Right lobe of liver (tissue), 6 donors: ENCODE results near the gene C20orf96. TPM values are rescaled to one million over a fixed set of nuclear protein-coding genes. Genes with fewer than 3 reads are reported as not detected.

ENCODE experiments used
- ATAC-seq, 4 donors: fragments of 200-7000 bp; cut with Tn5 transposase; one replicate each; pipeline ENCODE4 v1.9.1; 2020; ENCODE audit warnings: mild to moderate bottlenecking in 4 of 4, moderate library complexity in 4 of 4
- DNase-seq, 3 donors: peaks; one replicate each; pipeline ENCODE4 v3.0.0-alpha.2; 2020
- H3K27ac ChIP-seq, 3 donors: fragments of 200-600 bp; one replicate each; pipeline ENCODE4 v1.8.0; 2022
- H3K27me3 ChIP-seq, 2 donors: fragments of 200-600 bp; one replicate each; pipeline ENCODE4 v1.8.0; 2022
- H3K36me3 ChIP-seq, 4 donors: fragments of 200-600 bp; sonication (generic) in 1 of 4; one replicate each; pipeline versions ENCODE4 v1.5.1 to v1.8.0; 2017 to 2022; ENCODE audit warnings: control low read depth in 1 of 4
- H3K4me1 ChIP-seq, 4 donors: fragments of 200-600 bp; sonication (generic) in 1 of 4; one replicate each; pipeline versions ENCODE4 v1.5.1 to v1.8.0; 2017 to 2022; ENCODE audit warnings: control low read depth in 1 of 4
- H3K4me3 ChIP-seq, 3 donors: fragments of 200-600 bp; one replicate each; pipeline ENCODE4 v1.8.0; 2022
- H3K9me3 ChIP-seq, 4 donors: fragments of 200-600 bp; sonication (generic) in 1 of 4; one replicate each; pipeline versions ENCODE4 v1.5.1 to v1.8.0; 2017 to 2022; ENCODE audit warnings: control low read depth in 1 of 4
- POLR2A ChIP-seq: fragments of 450-650 bp; IDR thresholded peaks from one replicate; pipeline ENCODE4 v1.6.1; 2017; ENCODE audit warnings: antibody characterized with exemption, mild to moderate bottlenecking
- whole genome bisulfite sequencing: methylation state at CpG from one replicate; pipeline ENCODE4 v1.1.6; 2018; ENCODE audit warnings: low coverage, low lambda C conversion rate; ENCODE audit not compliant: insufficient coverage; ENCODE audit errors: missing lambda C conversion rate; 5-methylcytosine and 5-hydroxymethylcytosine counted together
- intact Hi-C, 2 donors: fragments of 100-400 bp; cut with DNase I; formaldehyde crosslinking; loops; one replicate each; pipeline versions ENCODE4 v1.11.2 to v1.14.1; 2022
- total RNA-seq, 6 experiments: library from RNA; depleted of rRNA in 2 of 6; stranded (reverse); fragments of >200 nt in 2 of 6; fragmentation: NEBNext Ultra II Directional in 3 of 6; extraction: Animal tissue kit (Norgen Biotek cat#: 25700) in 3 of 6; gene quantifications; one replicate each; pipeline versions ENCODE4 v1.1.0 to v1.2.4, GENCODE V29; 2016 to 2023
- TF ChIP-seq, protein P1 (sequence below), 4 donors: fragments of 200-600 bp in 3 of 4; fragments of 450-650 bp in 1 of 4; IDR thresholded peaks; one replicate each; pipeline versions ENCODE4 v1.5.1 to v1.8.0; 2016 to 2022; ENCODE audit warnings: antibody characterized with exemption in 4 of 4, mild to moderate bottlenecking in 2 of 4
- donor health status: DM: no; HTN: yes; CAD: no.
- donor health status: DM: no; HTN: no; CAD: no.
- donor health status: DM: no; HTN: no; CAD: no.
- donor health status: DM: no; HTN: yes; CAD: no.
- donor health status: DM: no; HTN: yes; CAD: no.

The C20orf96 gene
- total RNA-seq, 6 experiments from 2014 or later: 0.62 to 2.5 (median 1.8) TPM

DNA sequence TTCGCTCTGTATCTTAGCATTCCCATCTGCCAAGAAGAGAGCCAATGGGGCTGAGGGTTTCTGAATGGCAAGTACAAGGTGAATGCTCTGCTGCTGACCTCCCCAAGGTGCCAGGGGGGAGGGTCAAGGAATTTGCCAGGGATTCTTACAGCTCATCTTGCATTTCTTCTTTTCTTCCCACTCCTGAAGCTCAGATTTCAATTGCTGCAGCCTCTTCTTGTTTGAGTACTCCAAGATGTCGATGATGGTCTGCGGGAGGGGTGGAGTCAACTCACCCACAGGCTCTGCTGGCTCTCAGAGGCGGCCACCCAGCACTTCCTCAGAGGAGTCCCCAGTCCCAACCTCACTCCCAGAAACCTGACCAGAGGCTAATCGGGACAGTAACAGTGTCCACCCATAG, 12.4 kb downstream of the C20orf96 start:
- intact Hi-C loops: loop anchor here in 1 of 2 donors (10.0 kb wide), 1 partner anchor 63 kb away; no protein-coding TSS in a partner anchor
- no peaks in the 10 kb centered on the region for H3K4me1 ChIP-seq
- 80% methylated on average over 1 of the region's 5 CpGs for WGBS
- H3K27ac ChIP-seq: no peak overlapping the region
- H3K9me3 ChIP-seq: no peaks in the 10 kb centered on the region
- H3K36me3 ChIP-seq: no peaks in the 10 kb centered on the region
- DNase-seq (peak in 1 of 3 donors; percentile 23), ATAC-seq (no peak)
- H3K4me3 ChIP-seq: no peak overlapping the region
- no peaks in the 10 kb centered on the region for H3K27me3 ChIP-seq
- TF ChIP-seq POLR2A: no peak

DNA sequence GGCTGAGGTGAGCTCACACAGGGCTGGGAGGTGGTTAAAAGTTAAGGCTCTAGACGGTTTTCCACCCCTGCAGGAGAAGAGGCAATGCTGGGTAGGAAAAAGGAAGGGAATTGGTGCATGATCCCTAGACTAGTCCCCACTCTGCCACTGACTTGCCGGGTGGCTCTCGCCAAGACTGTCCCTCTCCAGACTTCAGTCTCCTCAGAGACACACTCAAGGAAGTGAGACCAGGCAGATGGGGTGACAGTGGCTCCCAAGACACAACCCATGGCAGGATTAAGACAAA, 13.1 kb downstream of the C20orf96 start:
- intact Hi-C loops: loop anchor here in 1 of 2 donors (10.0 kb wide), 1 partner anchor 63 kb away; no protein-coding TSS in a partner anchor
- 60% methylated on average over 1 of the region's 3 CpGs for WGBS
- Histone ChIP-seq H3K4me1 (no peaks in the 10 kb centered on the region), H3K36me3 (no peaks in the 10 kb centered on the region), H3K4me3 (no peak overlapping the region), H3K27ac (no peak overlapping the region), H3K27me3 (no peaks in the 10 kb centered on the region), H3K9me3 (no peaks in the 10 kb centered on the region)
- TF ChIP-seq, protein P1, sequence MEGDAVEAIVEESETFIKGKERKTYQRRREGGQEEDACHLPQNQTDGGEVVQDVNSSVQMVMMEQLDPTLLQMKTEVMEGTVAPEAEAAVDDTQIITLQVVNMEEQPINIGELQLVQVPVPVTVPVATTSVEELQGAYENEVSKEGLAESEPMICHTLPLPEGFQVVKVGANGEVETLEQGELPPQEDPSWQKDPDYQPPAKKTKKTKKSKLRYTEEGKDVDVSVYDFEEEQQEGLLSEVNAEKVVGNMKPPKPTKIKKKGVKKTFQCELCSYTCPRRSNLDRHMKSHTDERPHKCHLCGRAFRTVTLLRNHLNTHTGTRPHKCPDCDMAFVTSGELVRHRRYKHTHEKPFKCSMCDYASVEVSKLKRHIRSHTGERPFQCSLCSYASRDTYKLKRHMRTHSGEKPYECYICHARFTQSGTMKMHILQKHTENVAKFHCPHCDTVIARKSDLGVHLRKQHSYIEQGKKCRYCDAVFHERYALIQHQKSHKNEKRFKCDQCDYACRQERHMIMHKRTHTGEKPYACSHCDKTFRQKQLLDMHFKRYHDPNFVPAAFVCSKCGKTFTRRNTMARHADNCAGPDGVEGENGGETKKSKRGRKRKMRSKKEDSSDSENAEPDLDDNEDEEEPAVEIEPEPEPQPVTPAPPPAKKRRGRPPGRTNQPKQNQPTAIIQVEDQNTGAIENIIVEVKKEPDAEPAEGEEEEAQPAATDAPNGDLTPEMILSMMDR (IDR thresholded peaks at IDR 0.05): no peak
- no peak for TF ChIP-seq POLR2A
- DNase-seq (peak in 1 of 3 donors; percentile 26), ATAC-seq (no peak)

DNA sequence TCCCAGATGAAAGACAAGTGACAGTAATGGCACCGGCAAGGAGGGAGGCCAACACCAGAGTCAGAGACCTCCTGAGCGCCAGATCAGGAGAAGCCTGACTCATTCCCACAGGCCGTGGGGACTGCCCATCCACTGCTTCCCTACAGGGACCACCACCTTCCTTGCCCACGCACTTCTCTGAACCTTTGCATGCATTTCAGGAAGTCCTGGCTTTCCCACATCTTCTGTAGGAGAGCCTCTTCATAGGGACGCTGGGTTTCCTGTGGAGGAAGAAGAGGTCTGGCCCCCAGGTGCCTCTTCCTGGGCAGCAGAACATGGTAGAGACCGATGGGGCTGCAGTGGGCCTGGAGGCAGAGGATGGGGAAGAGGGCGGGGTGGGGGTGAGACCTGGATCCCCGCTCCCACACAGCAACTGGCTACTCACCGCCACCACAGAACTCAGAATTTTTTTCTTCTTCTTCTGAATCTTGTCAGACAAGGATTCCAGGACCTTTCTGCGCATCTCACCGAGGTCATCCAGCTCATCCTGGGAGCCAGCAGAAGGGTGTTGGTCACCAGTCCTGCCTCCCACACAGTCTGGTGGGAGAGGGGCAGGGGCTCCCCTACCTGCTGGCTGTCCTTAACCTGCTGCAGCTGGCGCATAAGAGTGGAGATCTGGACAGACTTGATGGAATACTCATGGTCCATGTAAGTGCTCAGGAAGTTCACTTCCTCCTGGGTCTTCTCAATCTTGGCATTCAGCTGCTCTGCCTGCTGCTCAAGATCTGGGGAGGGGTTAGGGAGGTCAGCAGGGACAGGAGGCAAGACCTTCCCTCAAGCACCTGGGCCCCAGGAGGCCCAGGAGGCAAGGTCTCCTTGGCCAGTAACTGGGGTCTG, 13.7 kb downstream of the C20orf96 start:
- no peak overlapping the region for H3K27ac ChIP-seq
- DNase-seq: peak in 1 of 3 donors; percentile 14
- no peak for TF ChIP-seq POLR2A
- TF ChIP-seq, protein P1 (IDR thresholded peaks at IDR 0.05): no peak
- no peak overlapping the region for H3K4me3 ChIP-seq
- H3K27me3 ChIP-seq: no peaks in the 10 kb centered on the region
- no peaks in the 10 kb centered on the region for H3K9me3 ChIP-seq
- H3K4me1 ChIP-seq: no peaks in the 10 kb centered on the region
- no peak for ATAC-seq
- no peaks in the 10 kb centered on the region for H3K36me3 ChIP-seq
- intact Hi-C loops: loop anchor here in 1 of 2 donors (10.0 kb wide), 1 partner anchor 62 kb away; no protein-coding TSS in a partner anchor
- 97% methylated on average over 5 of the region's 12 CpGs for WGBS

DNA sequence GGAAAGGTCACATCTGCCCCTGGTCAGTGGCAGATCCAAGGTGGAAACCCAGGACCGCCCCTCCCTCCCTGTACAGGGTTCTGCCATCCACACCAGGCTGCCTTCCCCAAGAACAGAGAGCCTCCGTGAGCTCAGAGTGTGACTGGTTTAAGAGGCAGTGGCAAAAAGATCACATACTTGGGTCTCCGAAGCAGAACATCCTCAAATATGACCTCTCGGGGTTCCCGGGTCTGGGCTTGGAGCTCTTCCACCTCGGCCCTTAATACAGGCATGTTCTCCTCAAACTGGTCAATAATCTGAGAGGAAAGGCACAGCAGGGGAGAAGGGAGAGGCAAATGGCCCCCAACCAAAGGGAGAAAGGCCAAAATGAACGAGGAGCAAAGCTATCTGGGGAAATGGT, 14.8 kb downstream of the C20orf96 start:
- Histone ChIP-seq H3K9me3 (no peaks in the 10 kb centered on the region), H3K27me3 (no peaks in the 10 kb centered on the region), H3K27ac (no peak overlapping the region), H3K4me1 (no peaks in the 10 kb centered on the region), H3K4me3 (no peak overlapping the region), H3K36me3 (no peaks in the 10 kb centered on the region)
- TF ChIP-seq, protein P1 (IDR thresholded peaks at IDR 0.05): no peak
- no peak for TF ChIP-seq POLR2A
- intact Hi-C loops: loop anchor here in 1 of 2 donors (10.0 kb wide), 1 partner anchor 61 kb away; no protein-coding TSS in a partner anchor
- WGBS: 86% methylated on average over 2 of the region's 7 CpGs
- DNase-seq (peak in 1 of 3 donors; percentile 24), ATAC-seq (no peak)

DNA sequence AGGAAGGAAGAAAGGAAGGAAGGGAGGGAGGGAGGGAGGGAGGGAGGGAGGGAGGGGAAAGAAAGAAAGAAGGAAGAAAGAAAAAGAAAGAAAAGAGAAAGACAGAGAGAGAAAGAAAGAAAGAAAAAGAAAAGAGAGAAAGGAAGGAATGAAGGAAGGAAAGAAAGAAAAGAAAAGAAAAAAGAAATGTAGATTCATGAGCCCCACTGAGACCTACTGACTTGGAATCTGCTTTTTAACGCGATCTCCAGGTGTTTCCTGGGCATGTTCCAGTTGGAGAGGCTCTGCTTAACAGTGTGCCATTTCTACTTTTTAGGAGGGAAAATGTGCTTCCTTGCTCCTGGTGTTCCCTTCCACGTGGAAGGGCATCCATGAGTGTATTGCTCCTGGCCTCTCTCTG, 16.7 kb downstream of the C20orf96 start:
- no peak overlapping the region for H3K27ac ChIP-seq
- no peaks in the 10 kb centered on the region for H3K36me3 ChIP-seq
- WGBS: 45% methylated on average over 2 of the region's 3 CpGs
- H3K4me1 ChIP-seq: no peaks in the 10 kb centered on the region
- DNase-seq (no peak), ATAC-seq (no peak)
- no peak overlapping the region for H3K4me3 ChIP-seq
- TF ChIP-seq, protein P1 (IDR thresholded peaks at IDR 0.05): no peak
- no peak for TF ChIP-seq POLR2A
- intact Hi-C loops: loop anchor here in 1 of 2 donors (10.0 kb wide), 1 partner anchor 59 kb away; no protein-coding TSS in a partner anchor
- no peaks in the 10 kb centered on the region for H3K27me3 ChIP-seq
- H3K9me3 ChIP-seq: no peaks in the 10 kb centered on the region
